Prostate gland (tissue), 2 donors: ENCODE results near the gene TF.

Source experiments
- POLR2A ChIP-seq: fragments of 450-650 bp; IDR thresholded peaks from one replicate; pipeline ENCODE4 v1.6.1; 2016; ENCODE audit warnings: antibody characterized with exemption, mild to moderate bottlenecking
- TF ChIP-seq, protein P1 (sequence below), 4 experiments: fragments of 200-600 bp in 2 of 4; fragments of 450-650 bp in 2 of 4; sonication (generic) in 2 of 4; IDR thresholded peaks; 1 replicate in 3 of 4; 2 replicates in 1 of 4; pipeline ENCODE4 v1.5.1; 2016 to 2019; ENCODE audit warnings: antibody characterized with exemption in 4 of 4, mild to moderate bottlenecking in 2 of 4, moderate library complexity in 2 of 4

DNA sequence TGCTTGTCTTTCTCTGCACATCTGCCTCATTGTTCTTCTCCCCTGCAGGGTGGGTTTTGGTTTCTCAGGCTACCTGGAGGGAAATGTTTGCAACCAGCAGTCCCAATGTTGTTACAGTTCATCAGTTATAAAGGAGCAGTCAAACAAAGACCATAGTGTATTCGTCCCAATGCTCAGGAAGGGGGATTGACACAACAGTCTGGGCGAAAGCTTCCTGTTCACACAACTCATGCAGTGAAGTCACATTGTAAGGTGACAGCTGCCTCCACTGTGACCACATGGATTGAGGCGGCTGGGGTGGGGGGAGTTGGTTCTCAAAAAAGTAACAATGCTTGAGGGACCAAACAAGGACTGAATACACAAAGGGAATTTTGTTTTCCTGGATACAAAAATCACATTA, 28.8 kb upstream of the TF start:
- TF ChIP-seq, protein P1, sequence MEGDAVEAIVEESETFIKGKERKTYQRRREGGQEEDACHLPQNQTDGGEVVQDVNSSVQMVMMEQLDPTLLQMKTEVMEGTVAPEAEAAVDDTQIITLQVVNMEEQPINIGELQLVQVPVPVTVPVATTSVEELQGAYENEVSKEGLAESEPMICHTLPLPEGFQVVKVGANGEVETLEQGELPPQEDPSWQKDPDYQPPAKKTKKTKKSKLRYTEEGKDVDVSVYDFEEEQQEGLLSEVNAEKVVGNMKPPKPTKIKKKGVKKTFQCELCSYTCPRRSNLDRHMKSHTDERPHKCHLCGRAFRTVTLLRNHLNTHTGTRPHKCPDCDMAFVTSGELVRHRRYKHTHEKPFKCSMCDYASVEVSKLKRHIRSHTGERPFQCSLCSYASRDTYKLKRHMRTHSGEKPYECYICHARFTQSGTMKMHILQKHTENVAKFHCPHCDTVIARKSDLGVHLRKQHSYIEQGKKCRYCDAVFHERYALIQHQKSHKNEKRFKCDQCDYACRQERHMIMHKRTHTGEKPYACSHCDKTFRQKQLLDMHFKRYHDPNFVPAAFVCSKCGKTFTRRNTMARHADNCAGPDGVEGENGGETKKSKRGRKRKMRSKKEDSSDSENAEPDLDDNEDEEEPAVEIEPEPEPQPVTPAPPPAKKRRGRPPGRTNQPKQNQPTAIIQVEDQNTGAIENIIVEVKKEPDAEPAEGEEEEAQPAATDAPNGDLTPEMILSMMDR (IDR thresholded peaks at IDR 0.05): no peak
- TF ChIP-seq POLR2A: no peak
